HL-60 (cell line): ENCODE results near the gene CD300LB.

Experiments
- GABPA ChIP-seq: IDR thresholded peaks from 2 replicates; pipeline ENCODE4 v1.6.1; 2012; ENCODE audit warnings: low read depth
- POLR2AphosphoS5 ChIP-seq: IDR thresholded peaks from 2 replicates; pipeline ENCODE4 v1.6.1; 2012; ENCODE audit warnings: low read depth
- REST ChIP-seq: IDR thresholded peaks from 2 replicates; pipeline ENCODE4 v1.6.1; 2012; ENCODE audit warnings: low read depth; ENCODE audit not compliant: insufficient replicate concordance
- TF ChIP-seq, protein P1 (sequence below): IDR thresholded peaks from one replicate; pipeline ENCODE4 v1.5.1; 2011; ENCODE audit warnings: low read length, control low read depth, inconsistent platforms; ENCODE audit not compliant: insufficient read depth

DNA sequence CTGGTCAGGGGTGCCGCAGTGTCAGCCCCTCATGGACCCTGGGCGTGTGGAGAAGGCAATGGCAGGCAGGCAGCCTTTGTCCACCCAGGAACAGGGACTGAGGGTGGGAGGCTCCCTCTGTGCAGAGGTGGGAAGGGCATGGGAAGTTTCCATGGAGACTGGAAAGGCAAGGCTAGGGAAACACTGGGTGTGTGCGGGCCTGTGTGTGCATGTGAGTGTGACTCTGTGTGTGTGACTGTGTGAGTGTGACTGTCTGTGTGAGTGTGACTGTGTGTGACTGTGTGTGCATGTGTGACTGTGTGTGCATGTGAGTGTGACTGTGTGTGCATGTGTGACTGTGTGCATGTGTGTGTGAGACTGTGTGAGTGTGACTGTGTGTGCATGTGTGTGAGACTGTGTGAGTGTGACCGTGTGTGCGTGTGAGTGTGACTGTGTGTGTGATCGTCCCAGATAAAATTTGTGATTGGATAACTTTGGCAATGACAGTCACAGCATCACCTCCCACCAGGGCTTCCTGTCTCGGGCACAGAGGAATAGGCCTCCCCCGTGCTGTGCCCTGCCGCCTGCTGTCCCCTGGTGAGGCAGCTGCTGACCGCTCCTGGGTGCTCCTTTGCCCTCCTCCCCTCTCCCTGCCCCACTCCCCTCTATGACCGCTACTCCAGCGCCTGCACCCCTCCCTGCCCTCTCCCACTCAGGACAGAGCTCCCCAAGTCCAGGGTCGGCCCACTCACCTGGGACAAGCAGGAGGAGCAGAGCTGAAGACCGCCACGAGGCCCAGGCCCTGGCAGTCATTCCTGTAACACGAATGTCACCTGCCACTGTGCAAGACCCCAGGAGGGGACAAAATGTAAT, 13.9 kb upstream of the CD300LB start:
- no peak for TF ChIP-seq POLR2AphosphoS5
- TF ChIP-seq, protein P1, sequence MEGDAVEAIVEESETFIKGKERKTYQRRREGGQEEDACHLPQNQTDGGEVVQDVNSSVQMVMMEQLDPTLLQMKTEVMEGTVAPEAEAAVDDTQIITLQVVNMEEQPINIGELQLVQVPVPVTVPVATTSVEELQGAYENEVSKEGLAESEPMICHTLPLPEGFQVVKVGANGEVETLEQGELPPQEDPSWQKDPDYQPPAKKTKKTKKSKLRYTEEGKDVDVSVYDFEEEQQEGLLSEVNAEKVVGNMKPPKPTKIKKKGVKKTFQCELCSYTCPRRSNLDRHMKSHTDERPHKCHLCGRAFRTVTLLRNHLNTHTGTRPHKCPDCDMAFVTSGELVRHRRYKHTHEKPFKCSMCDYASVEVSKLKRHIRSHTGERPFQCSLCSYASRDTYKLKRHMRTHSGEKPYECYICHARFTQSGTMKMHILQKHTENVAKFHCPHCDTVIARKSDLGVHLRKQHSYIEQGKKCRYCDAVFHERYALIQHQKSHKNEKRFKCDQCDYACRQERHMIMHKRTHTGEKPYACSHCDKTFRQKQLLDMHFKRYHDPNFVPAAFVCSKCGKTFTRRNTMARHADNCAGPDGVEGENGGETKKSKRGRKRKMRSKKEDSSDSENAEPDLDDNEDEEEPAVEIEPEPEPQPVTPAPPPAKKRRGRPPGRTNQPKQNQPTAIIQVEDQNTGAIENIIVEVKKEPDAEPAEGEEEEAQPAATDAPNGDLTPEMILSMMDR = no peak
- TF ChIP-seq REST = no peak
- TF ChIP-seq GABPA = no peak
